ENCODE data around the gene CDH5.

CDH5 gene

GRCh38 chr16:66354034-66354909 is 12.2 kb upstream of the CDH5 start:
- DNase-seq: no peak

- no peak for DNase-seq
These were observed 11.0 kb upstream of the CDH5 start for GRCh38 chr16:66355526-66355925.

GRCh38 chr16:66357523-66357928 is 9.0 kb upstream of the CDH5 start:
- DNase-seq: no peak

GRCh38 chr16:66358231-66358630 is 8.3 kb upstream of the CDH5 start:
- no peak for DNase-seq

- no peak for DNase-seq
These were observed 7.5 kb upstream of the CDH5 start for GRCh38 chr16:66359012-66359411.

GRCh38 chr16:66359811-66360608 is 6.5 kb upstream of the CDH5 start:
- no peak for DNase-seq

GRCh38 chr16:66360624-66361324 is 5.7 kb upstream of the CDH5 start:
- DNase-seq: no peak

GRCh38 chr16:66361604-66362135 is 4.8 kb upstream of the CDH5 start:
- no peak for DNase-seq

- no peak for DNase-seq
These were observed 3.2 kb upstream of the CDH5 start for GRCh38 chr16:66363211-66363777.

- no peak for DNase-seq
These were observed 2.2 kb upstream of the CDH5 start for GRCh38 chr16:66364117-66364958.

GRCh38 chr16:66364959-66365306 is 1.6 kb upstream of the CDH5 start:
- DNase-seq: no peak

- DNase-seq: no peak
These were observed 840 bp upstream of the CDH5 start for GRCh38 chr16:66365651-66366050.

GRCh38 chr16:66367968-66368891 is 1.7 kb downstream of the CDH5 start:
- no peak for DNase-seq

GRCh38 chr16:66369055-66369592 is 2.6 kb downstream of the CDH5 start:
- DNase-seq: no peak

GRCh38 chr16:66370786-66371684 is 4.5 kb downstream of the CDH5 start:
- DNase-seq: no peak

GRCh38 chr16:66372078-66372897 is 5.8 kb downstream of the CDH5 start:
- DNase-seq: no peak

GRCh38 chr16:66372898-66373155 is 6.3 kb downstream of the CDH5 start:
- DNase-seq: no peak

- DNase-seq: no peak
These were observed 7.2 kb downstream of the CDH5 start for GRCh38 chr16:66373667-66374066.

GRCh38 chr16:66374176-66374575 is 7.7 kb downstream of the CDH5 start:
- DNase-seq: no peak

All from SIG-M5 (cell line).